GM23338 (cell line): ENCODE measurements around the gene RNF220. TPM values are rescaled to one million over a fixed set of nuclear protein-coding genes. Genes with fewer than 3 reads are reported as not detected.
"Not testable (repeated sequence)": the region's sequence is repeated elsewhere in the genome, so short reads cannot be mapped to it uniquely, and the experiment has no call there.

Experiments used
- ATAC-seq: fragments of 200-7000 bp; cut with Tn5 transposase; 3 replicates; pipeline ENCODE4 v1.9.1; 2020
- DNase-seq: peaks from one replicate; pipeline ENCODE4 v3.0.0-alpha.2; 2015; ENCODE audit warnings: low spot score
- H2AFZ ChIP-seq: fragments of 200-600 bp; sonication (generic); 2 replicates; pipeline ENCODE4 v1.8.0; 2016; ENCODE audit warnings: antibody characterized with exemption, mild to moderate bottlenecking, moderate library complexity
- H3F3A ChIP-seq: fragments of 200-600 bp; sonication (generic); replicated peaks from 2 replicates; pipeline ENCODE4 v1.8.0; 2017; ENCODE audit warnings: antibody characterized with exemption, mixed run types, low read depth
- H3K27ac ChIP-seq: fragments of 200-600 bp; sonication (generic); 2 replicates; pipeline ENCODE4 v1.6.1; 2016; ENCODE audit warnings: low read depth
- H3K27me3 ChIP-seq: fragments of 200-600 bp; sonication (generic); 2 replicates; pipeline ENCODE4 v1.8.0; 2016; ENCODE audit warnings: mild to moderate bottlenecking, mixed run types, moderate library complexity; ENCODE audit not compliant: insufficient read depth
- H3K36me3 ChIP-seq: fragments of 200-600 bp; sonication (generic); 2 replicates; pipeline ENCODE4 v1.8.0; 2016; ENCODE audit warnings: mild to moderate bottlenecking; ENCODE audit not compliant: insufficient read depth
- H3K4me1 ChIP-seq: fragments of 200-600 bp; sonication (generic); 2 replicates; pipeline ENCODE4 v1.8.0; 2016; ENCODE audit warnings: mild to moderate bottlenecking, moderate library complexity; ENCODE audit not compliant: insufficient read depth
- H3K4me2 ChIP-seq: fragments of 200-600 bp; sonication (generic); 2 replicates; pipeline ENCODE4 v1.7.1; 2017; ENCODE audit warnings: mixed run types
- H3K4me3 ChIP-seq: fragments of 200-600 bp; sonication (generic); 2 replicates; pipeline ENCODE4 v1.6.1; 2016; ENCODE audit warnings: mixed run types
- H3K79me2 ChIP-seq: fragments of 200-600 bp; sonication (generic); replicated peaks from 2 replicates; pipeline ENCODE4 v1.8.0; 2017; ENCODE audit warnings: mild to moderate bottlenecking; ENCODE audit not compliant: insufficient read depth
- H3K9me2 ChIP-seq: fragments of 200-600 bp; sonication (generic); 2 replicates; pipeline ENCODE4 v1.8.0; 2017; ENCODE audit not compliant: insufficient read depth
- H4K20me1 ChIP-seq: fragments of 200-600 bp; sonication (generic); replicated peaks from 2 replicates; pipeline ENCODE4 v1.8.0; 2017; ENCODE audit warnings: mild to moderate bottlenecking; ENCODE audit not compliant: insufficient read depth
- H3K27ac Mint-ChIP-seq: 2 replicates; pipeline ENCODE4 v1.8.0; 2020; ENCODE audit warnings: inconsistent platforms, mild to moderate bottlenecking, moderate library complexity, mixed read lengths
- H3K27me3 Mint-ChIP-seq: 3 replicates; pipeline ENCODE4 v1.8.0; 2022; ENCODE audit warnings: low read depth, mild to moderate bottlenecking, moderate library complexity, mixed read lengths, inconsistent platforms; ENCODE audit not compliant: insufficient read depth, poor library complexity
- H3K36me3 Mint-ChIP-seq: 3 replicates; pipeline ENCODE4 v1.8.0; 2021; ENCODE audit warnings: low read depth, mild to moderate bottlenecking, inconsistent platforms, moderate library complexity, mixed read lengths
- H3K4me1 Mint-ChIP-seq: 3 replicates; pipeline ENCODE4 v1.8.0; 2020; ENCODE audit warnings: mild to moderate bottlenecking, inconsistent platforms, mixed read lengths
- H3K4me3 Mint-ChIP-seq: 3 replicates; pipeline ENCODE4 v1.8.0; 2021; ENCODE audit warnings: moderate library complexity, mild to moderate bottlenecking, inconsistent platforms, mixed read lengths
- H3K9me3 Mint-ChIP-seq: 3 replicates; pipeline ENCODE4 v1.8.0; 2020; ENCODE audit warnings: moderate library complexity, mild to moderate bottlenecking, inconsistent platforms, mixed read lengths
- CTCF ChIP-seq, 2 experiments: fragments of 200-600 bp in 1 of 2; sonication (generic) in 1 of 2; conservative IDR thresholded peaks; 2 replicates each; pipeline versions ENCODE4 v1.5.1 to v1.6.1; 2016 to 2017; ENCODE audit warnings: antibody characterized with exemption in 2 of 2, low read depth in 2 of 2, mild to moderate bottlenecking in 2 of 2, moderate library complexity in 1 of 2
- EZH2 ChIP-seq: fragments of 200-600 bp; sonication (generic); IDR thresholded peaks from one replicate; pipeline ENCODE4 v1.8.0; 2017; ENCODE audit warnings: antibody characterized with exemption, mild to moderate bottlenecking, low read depth; ENCODE audit not compliant: unreplicated experiment
- EZH2phosphoT487 ChIP-seq: fragments of 200-600 bp; sonication (generic); IDR thresholded peaks from one replicate; pipeline ENCODE4 v1.8.1; 2018; ENCODE audit warnings: antibody characterized with exemption; ENCODE audit not compliant: unreplicated experiment
- JUNB ChIP-seq: IDR thresholded peaks from one replicate; pipeline ENCODE4 v1.6.1; 2016; ENCODE audit warnings: antibody characterized with exemption; ENCODE audit not compliant: unreplicated experiment
- NANOG ChIP-seq: IDR thresholded peaks from 2 replicates; pipeline ENCODE4 v1.6.1; 2016; ENCODE audit warnings: antibody characterized with exemption, borderline replicate concordance
- POLR2AphosphoS5 ChIP-seq: IDR thresholded peaks from 2 replicates; pipeline ENCODE4 v1.6.1; 2016; ENCODE audit warnings: antibody characterized with exemption, low read depth
- STAT1 ChIP-seq: IDR thresholded peaks from one replicate; pipeline ENCODE4 v1.6.1; 2016; ENCODE audit warnings: antibody characterized with exemption; ENCODE audit not compliant: unreplicated experiment
- ZNF462 ChIP-seq: fragments of 250-450 bp; sonication (Bioruptor Pico); IDR thresholded peaks from 2 replicates; pipeline ENCODE4 v1.5.0; 2020; ENCODE audit warnings: mild to moderate bottlenecking, moderate library complexity
- polyA plus RNA-seq: library from polyadenylated mRNA; unstranded; fragments of >200 nt; fragmentation: Nextera tagmentation; extraction: Ambion mirVana; gene quantifications from 2 replicates; pipeline ENCODE4 v1.2.1, GENCODE V29; 2016
- total RNA-seq: library from RNA; depleted of rRNA; stranded (reverse); fragments of >200 nt; shearing (Covaris generic); gene quantifications from 2 replicates; pipeline ENCODE4 v1.2.3, GENCODE V29; 2014

RNF220 gene
- total and polyA plus RNA-seq, 2 experiments from 2014 or later: 72.8 to 168 TPM

- no peak for TF ChIP-seq ZNF462 (CRISPR knock-in tag)
- no peak for TF ChIP-seq STAT1
- no peak for TF ChIP-seq CTCF (conservative IDR thresholded peaks at IDR 0.05; ENCODE audit: low read depth in 2 of 2)
- no peak for TF ChIP-seq EZH2
- TF ChIP-seq JUNB: no peak
- TF ChIP-seq NANOG: no peak
- TF ChIP-seq POLR2AphosphoS5: no peak
- TF ChIP-seq EZH2phosphoT487: no peak
Measured at GRCh38 chr1:44559913-44560312, 154.9 kb downstream of the RNF220 start (continued).

DNA sequence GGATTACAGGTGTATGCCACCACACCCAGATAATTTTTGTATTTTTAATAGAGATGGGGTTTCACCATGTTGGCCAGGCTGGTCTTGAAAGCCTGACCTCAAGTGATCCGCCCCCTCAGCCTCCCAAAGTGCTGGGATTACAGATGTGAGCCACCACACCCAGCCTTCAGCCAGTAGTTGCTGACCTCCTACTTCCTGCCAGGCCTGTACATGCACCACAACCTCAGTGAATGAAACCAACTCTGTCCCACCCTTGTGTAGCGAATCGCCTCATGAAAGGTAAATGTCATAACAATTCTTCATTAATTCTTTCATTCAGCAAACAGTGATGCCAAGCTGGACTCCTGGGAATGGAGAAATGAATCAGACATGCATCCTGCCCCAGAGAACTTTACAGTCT, 155.6 kb downstream of the RNF220 start:
- H3K9me3 Mint-ChIP-seq, H3K27me3 Mint-ChIP-seq, DNase-seq, H2AFZ ChIP-seq, H3K4me1 ChIP-seq, H4K20me1 ChIP-seq, ATAC-seq, H3K27me3 ChIP-seq, H3K4me3 Mint-ChIP-seq, H3F3A ChIP-seq, H3K4me3 ChIP-seq, H3K4me2 ChIP-seq, H3K36me3 ChIP-seq, H3K9me2 ChIP-seq, H3K27ac ChIP-seq, H3K36me3 Mint-ChIP-seq, H3K27ac Mint-ChIP-seq, H3K79me2 ChIP-seq: not testable (repeated sequence)
- peaks cover 29% of the 10 kb centered on the region for H3K4me1 Mint-ChIP-seq
